ENCODE results near the gene FCRL6. TPM values are rescaled to one million over a fixed set of nuclear protein-coding genes. Genes with fewer than 3 reads are reported as not detected.

Gene FCRL6
- total RNA-seq, 2 donors from 2014 or later, result not detected

DNA sequence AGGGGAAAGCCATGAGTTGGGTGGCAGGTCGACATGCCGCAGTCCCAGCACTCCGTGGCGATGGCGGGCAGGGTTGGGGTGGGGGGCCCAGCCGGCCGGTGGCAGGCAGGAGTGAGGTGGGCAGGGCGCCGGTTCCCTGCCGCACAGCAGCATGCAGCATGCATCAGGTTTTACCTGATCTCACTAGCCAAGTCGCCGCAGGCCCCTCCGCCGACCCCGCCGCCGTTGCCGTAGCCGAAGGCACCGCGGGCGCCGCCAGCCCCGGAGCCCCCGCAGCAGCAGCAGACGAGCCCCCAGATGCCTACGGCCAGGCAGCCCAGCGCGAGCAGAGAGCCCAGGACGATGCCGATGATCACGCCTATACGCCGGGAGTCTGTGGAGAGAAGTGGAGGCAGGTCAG, 53.5 kb downstream of the FCRL6 start:
- no peaks in the 10 kb centered on the region for H3K9me3 Mint-ChIP-seq
- peak overlapping the region; percentile 79 for H3K27ac Mint-ChIP-seq
- peak overlapping the region; percentile 89 for H3K4me3 Mint-ChIP-seq
- H3K27me3 Mint-ChIP-seq, result no peaks in the 10 kb centered on the region
- no peaks in the 10 kb centered on the region for H3K36me3 Mint-ChIP-seq (ENCODE audit: low read depth)
- ATAC-seq (replicated peaks), result no peak
- peaks cover 12% of the 10 kb centered on the region for H3K4me1 Mint-ChIP-seq

DNA sequence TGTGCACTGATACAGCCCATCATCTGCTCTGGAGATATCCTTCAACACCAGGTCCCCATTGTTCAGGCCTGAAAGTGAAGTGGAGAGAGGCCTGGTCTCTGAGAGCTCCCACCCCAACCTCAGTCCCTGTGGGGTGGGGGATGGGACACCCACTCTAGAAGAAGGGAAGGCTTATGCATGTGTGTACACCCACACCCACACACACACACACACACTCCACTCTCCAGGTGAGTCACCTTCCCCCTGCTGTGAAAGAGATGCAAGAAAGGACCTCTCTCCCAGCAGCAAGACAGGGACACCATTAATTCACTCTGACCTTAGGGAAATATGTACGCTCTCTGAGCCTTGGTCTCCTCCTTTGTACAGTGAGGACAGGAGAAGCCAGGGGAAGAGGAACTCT, 54.4 kb downstream of the FCRL6 start:
- Mint-ChIP-seq H3K4me1 (peaks cover 12% of the 10 kb centered on the region), H3K36me3 (ENCODE audit: low read depth) (no peaks in the 10 kb centered on the region), H3K4me3 (no peak overlapping the region), H3K9me3 (no peaks in the 10 kb centered on the region), H3K27me3 (no peaks in the 10 kb centered on the region), H3K27ac (no peak overlapping the region)
- no peak for ATAC-seq (replicated peaks)

DNA sequence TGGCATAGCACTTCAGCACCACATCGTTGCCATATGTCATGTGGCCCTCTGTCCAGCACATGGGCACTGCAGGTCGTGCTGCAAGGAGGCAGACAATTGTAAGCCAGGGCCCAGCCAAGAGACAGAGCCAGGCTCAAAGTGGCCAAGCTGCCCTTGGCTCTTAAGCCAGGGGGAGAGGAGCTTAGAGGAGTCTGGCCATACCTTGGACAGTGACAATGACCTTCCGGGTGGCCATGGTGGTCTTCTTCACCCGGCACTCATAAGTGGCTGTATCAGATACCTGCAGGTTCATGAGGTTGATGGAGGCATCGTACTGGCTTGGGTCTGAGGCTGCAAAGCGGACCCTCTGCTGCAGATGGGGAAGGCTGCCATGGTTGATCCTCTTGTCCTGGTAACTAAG, 55.7 kb downstream of the FCRL6 start:
- Mint-ChIP-seq H3K4me3 (no peak overlapping the region), H3K27me3 (no peaks in the 10 kb centered on the region)

DNA sequence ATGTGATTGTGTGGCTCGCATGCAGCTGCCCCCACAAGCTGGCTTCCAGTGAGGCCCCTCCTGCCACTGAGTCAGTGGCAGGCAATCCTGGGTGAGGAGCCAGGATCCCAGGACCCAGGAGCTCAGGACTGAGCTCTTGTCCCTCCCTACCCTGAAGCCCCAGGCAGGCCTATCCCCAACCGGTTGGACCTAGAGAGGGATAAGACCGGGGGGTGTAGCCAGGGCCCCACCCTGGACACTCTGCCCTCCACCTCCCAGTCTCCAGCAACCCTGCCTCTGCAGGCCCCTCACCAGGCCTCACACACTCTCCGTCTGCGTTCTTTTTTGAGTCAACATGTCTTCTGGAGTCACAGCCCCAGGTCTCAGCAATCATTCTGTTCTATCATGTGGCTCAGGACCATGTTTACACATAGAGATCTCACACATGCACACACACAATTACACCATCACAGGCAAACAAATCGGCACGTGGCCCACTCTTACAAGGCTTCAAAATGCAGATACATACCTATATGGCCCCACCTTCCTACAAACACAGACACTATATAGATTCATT, 57.7 kb downstream of the FCRL6 start:
- H3K27ac Mint-ChIP-seq, result no peak overlapping the region
- H3K36me3 Mint-ChIP-seq (ENCODE audit: low read depth), result no peaks in the 10 kb centered on the region
- H3K4me1 Mint-ChIP-seq, result peaks cover 6% of the 10 kb centered on the region
- no peaks in the 10 kb centered on the region for H3K9me3 Mint-ChIP-seq
- no peaks in the 10 kb centered on the region for H3K27me3 Mint-ChIP-seq
- ATAC-seq (replicated peaks), result no peak
- no peak overlapping the region for H3K4me3 Mint-ChIP-seq

More for the DNA sequence above, 55.7 kb downstream of the FCRL6 start:
- Mint-ChIP-seq H3K27ac (no peak overlapping the region), H3K9me3 (no peaks in the 10 kb centered on the region), H3K36me3 (ENCODE audit: low read depth) (no peaks in the 10 kb centered on the region), H3K4me1 (peaks cover 12% of the 10 kb centered on the region)
- ATAC-seq (replicated peaks), result no peak

DNA sequence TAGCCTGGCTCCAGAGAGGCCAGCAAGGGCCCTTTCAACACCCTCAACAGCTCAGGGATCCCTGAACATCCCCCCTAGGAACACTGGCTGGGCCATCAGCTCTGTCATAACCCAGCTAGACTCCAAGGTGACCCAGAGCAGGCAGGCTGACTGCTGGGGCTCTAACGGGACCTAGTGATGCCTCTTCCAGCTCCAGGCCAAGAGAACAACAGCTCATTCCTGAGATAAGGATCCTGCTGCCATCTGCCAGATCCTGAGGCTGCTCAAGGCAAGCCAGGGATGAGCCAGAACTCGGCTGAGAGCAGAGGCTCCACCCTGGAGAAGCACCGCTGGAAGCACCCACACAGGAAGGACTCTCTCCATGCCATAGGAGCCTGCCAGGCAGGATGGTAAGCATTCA, 58.3 kb downstream of the FCRL6 start:
- ATAC-seq (replicated peaks), result no peak
- H3K9me3 Mint-ChIP-seq, result no peaks in the 10 kb centered on the region
- H3K4me1 Mint-ChIP-seq, result peaks cover under 1% of the 10 kb centered on the region
- no peak overlapping the region for H3K27ac Mint-ChIP-seq
- no peak overlapping the region for H3K4me3 Mint-ChIP-seq
- no peaks in the 10 kb centered on the region for H3K36me3 Mint-ChIP-seq (ENCODE audit: low read depth)
- H3K27me3 Mint-ChIP-seq, result no peaks in the 10 kb centered on the region

DNA sequence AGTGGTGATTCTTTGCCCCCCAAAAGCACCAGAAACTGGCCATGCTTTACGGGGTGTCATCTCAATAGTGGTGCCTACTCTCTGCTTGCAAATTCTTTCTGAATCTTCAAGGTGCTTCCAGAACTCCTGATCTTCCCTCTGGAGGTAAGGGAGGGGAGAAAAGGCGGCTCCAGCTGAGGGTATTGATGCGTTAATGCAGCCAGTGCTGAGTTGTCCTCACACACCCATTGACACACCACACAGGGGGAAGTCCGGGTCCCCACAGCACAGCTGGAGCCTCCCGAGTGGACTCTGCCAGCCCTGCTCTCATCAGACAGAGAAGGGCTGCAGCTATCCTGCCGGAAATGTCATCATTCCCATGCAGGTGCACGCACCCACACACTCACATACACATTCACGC, 59.1 kb downstream of the FCRL6 start:
- H3K4me1 Mint-ChIP-seq, result no peaks in the 10 kb centered on the region
- ATAC-seq (replicated peaks), result no peak
- no peaks in the 10 kb centered on the region for H3K27me3 Mint-ChIP-seq
- H3K9me3 Mint-ChIP-seq, result no peaks in the 10 kb centered on the region
- no peak overlapping the region for H3K27ac Mint-ChIP-seq
- H3K36me3 Mint-ChIP-seq (ENCODE audit: low read depth), result no peaks in the 10 kb centered on the region
- H3K4me3 Mint-ChIP-seq, result no peak overlapping the region

DNA sequence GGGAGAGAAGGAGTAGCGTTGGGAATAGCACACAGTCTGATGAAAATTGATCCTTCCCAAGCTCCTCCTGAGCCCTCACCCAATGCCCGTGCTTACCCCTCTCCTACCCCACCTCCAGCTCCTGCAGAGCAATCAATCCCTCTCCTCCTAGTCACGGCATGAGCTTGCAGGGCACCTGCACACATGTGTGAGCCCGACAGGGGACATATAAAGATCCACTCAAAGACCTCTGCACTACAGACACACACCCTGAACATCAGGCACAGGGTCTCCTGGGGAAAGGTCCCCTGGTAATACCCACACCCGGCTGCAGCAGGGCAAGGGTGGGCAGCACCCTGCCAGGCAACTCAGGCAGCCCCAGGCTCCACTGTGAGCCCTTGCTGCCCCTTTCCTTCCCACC, 59.9 kb downstream of the FCRL6 start:
- Mint-ChIP-seq H3K27me3 (no peaks in the 10 kb centered on the region), H3K4me3 (no peak overlapping the region), H3K9me3 (no peaks in the 10 kb centered on the region), H3K4me1 (peaks cover 8% of the 10 kb centered on the region), H3K27ac (no peak overlapping the region), H3K36me3 (ENCODE audit: low read depth) (no peaks in the 10 kb centered on the region)
- ATAC-seq (replicated peaks), result no peak

DNA sequence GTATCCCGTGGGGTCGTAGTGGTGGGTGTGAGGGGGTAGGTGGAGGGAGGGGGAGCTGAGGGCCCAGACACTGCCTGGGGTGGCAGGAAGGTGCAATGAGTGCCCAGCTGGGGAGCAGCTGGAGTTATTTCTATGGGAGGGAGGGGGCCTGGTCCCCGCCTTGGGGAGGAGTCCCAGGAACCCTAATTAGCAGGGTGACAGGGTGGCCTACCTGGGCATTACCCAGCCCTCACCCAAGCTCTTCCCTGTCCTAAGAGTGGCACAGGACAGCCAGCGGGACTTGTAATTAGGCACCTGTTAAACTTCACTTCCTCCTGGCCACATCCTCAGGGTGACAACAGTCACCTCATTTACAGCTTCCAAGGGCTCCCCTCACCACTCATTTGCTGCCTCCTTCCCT, 60.4 kb downstream of the FCRL6 start, which contains the start of gene VSIG8:
Gene VSIG8, minus strand, starts transcription at position 101 of the 400 bp plus-strand sequence. CDS start 136 bp downstream, outside the sequence.
- H3K9me3 Mint-ChIP-seq, result no peaks in the 10 kb centered on the region
- no peak within 1 kb of the TSS for H3K4me3 Mint-ChIP-seq
- ATAC-seq (replicated peaks), result no peak
- H3K36me3 Mint-ChIP-seq (ENCODE audit: low read depth), result no peaks in the 10 kb centered on the region
- peaks cover 9% of the 10 kb centered on the region for H3K4me1 Mint-ChIP-seq
- no peaks in the 10 kb centered on the region for H3K27me3 Mint-ChIP-seq
- H3K27ac Mint-ChIP-seq, result no peak within 1 kb of the TSS

DNA sequence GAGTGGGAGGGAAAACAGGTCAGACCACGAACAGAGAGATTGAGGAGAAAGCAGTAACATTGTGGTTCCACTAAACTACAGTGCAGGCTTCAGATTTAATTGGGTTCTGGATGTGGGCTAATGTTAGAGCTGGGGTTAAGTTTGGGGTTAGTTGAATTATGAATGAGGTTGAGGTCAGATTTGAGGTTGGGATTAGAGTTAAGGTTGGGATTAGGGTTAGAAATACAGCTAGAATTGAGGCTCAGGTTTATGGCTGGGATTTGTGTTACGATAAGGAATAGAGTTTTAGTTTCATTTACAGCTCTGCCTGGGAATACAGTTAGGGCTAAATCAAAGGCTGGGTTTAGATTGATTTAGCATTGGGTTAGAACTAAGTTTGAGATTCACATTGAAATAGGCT, 62.1 kb downstream of the FCRL6 start:
- peaks cover 9% of the 10 kb centered on the region for H3K4me1 Mint-ChIP-seq
- no peaks in the 10 kb centered on the region for H3K9me3 Mint-ChIP-seq
- no peaks in the 10 kb centered on the region for H3K27me3 Mint-ChIP-seq
- no peak for ATAC-seq (replicated peaks)
- peak overlapping the region; percentile 26 for H3K27ac Mint-ChIP-seq
- no peak overlapping the region for H3K4me3 Mint-ChIP-seq
- H3K36me3 Mint-ChIP-seq (ENCODE audit: low read depth), result no peaks in the 10 kb centered on the region

Other genes starting within 250 kb of the FCRL6 start
- gene APCS, start 214.5 kb upstream of the FCRL6 start, total RNA-seq, result not detected
- gene CRP, start 87.8 kb upstream of the FCRL6 start, total RNA-seq, result not detected
- 10 to 100 TPM; 17.7 to 26.5 TPM for gene DUSP23, start 21.4 kb upstream of the FCRL6 start, total RNA-seq
- gene SLAMF8, start 24.5 kb downstream of the FCRL6 start, total RNA-seq, result 1 to 10 TPM in 1 of 2 donors, under 1 TPM in 1; 0.30 to 1.2 TPM
- gene VSIG8, start 60.3 kb downstream of the FCRL6 start, total RNA-seq, result under 1 TPM in 1 of 2 donors, not detected in 1; 0.26 TPM
- 1 to 10 TPM in 1 of 2 donors, under 1 TPM in 1; 0.78 to 3.6 TPM for gene CFAP45, start 97.8 kb downstream of the FCRL6 start, total RNA-seq
- 100 to 1,000 TPM; 457 to 593 TPM for gene TAGLN2, start 123.1 kb downstream of the FCRL6 start, total RNA-seq
- gene IGSF9, start 143.3 kb downstream of the FCRL6 start, total RNA-seq, result not detected
- not detected for gene SLAMF9, start 151.9 kb downstream of the FCRL6 start, total RNA-seq
- gene PIGM, start 229.6 kb downstream of the FCRL6 start, total RNA-seq, result 1 to 10 TPM; 3.5 to 4.2 TPM